Cardiac septum (tissue), 1 donor: Measurements from ENCODE around the gene CACNA2D3. TPM values are rescaled to one million over a fixed set of nuclear protein-coding genes. Genes with fewer than 3 reads are reported as not detected.

Experiments used
- DNase-seq: peaks from one replicate; pipeline ENCODE4 v3.0.0-alpha.2; 2020; ENCODE audit warnings: low spot score
- intact Hi-C: fragments of 100-400 bp; cut with DNase I; formaldehyde crosslinking; loops from one replicate; pipeline ENCODE4 v1.14.0; 2022
- total RNA-seq: library from RNA; stranded (reverse); fragmentation: NEBNext Ultra II Directional; extraction: Animal tissue kit (Norgen Biotek cat#: 25700); gene quantifications from one replicate; pipeline ENCODE4 v1.2.1, GENCODE V29; 2021
- donor health status: DM: no; HTN: no; CAD: no.

Gene CACNA2D3
- total RNA-seq, 1 donor from 2014 or later: 11.3 TPM

- DNase-seq: no peak
- intact Hi-C loops: no loop called here
Observed at GRCh38 chr3:54719914-54720313, 597.6 kb downstream of the CACNA2D3 start.

GRCh38 chr3:54720604-54721003, 598.3 kb downstream of the CACNA2D3 start:
- intact Hi-C loops: no loop called here
- no peak for DNase-seq

- intact Hi-C loops: no loop called here
Observed at GRCh38 chr3:54731732-54732445, 609.5 kb downstream of the CACNA2D3 start.

GRCh38 chr3:54733106-54734006, 611.0 kb downstream of the CACNA2D3 start:
- intact Hi-C loops: no loop called here
- DNase-seq: no peak

More at GRCh38 chr3:54731732-54732445, 609.5 kb downstream of the CACNA2D3 start:
- no peak for DNase-seq

- no peak for DNase-seq
- intact Hi-C loops: no loop called here
Observed at GRCh38 chr3:54736459-54736858, 614.1 kb downstream of the CACNA2D3 start.

DNA sequence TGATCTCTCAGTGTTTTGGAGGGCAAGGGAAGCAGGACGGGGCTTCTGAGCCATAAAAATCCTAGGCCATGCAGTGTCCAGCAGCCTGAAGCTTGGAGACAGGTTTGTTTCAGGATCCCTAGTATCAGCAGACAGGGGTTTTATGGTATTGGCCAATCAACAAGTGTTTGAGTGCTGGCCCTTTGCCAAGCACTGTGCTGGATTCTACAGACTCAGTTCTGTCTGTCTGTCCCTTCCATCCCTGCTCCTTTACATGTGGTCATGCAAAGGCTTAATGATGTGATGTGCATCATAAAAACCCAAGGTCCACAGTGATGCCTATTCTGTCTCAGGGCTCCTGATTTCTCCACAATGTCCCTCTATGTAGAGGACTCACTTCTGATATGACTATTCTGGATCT, 621.4 kb downstream of the CACNA2D3 start:
- no peak for DNase-seq
- intact Hi-C loops: no loop called here

- intact Hi-C loops: no loop called here
- no peak for DNase-seq
Observed at GRCh38 chr3:54744291-54744690, 621.9 kb downstream of the CACNA2D3 start.

DNA sequence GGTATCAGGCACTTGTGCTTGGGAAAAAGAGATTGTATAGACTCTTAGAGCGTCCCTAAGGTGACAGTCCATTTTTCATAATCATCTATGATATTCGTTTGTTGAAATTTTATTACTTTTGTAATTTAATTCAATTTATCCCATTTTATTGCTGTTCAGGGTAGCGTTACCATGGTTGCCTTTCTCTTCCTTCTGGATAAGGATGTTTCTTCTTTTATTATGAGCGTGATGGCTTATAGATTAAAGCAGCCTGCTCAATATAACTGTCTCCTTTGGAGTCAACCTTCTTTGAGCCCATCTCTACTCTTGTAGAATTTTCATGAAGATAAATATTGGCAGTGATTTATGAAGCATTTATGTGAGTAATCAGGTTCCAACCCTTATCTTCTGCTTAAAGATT, 623.5 kb downstream of the CACNA2D3 start:
- intact Hi-C loops: no loop called here
- no peak for DNase-seq

DNA sequence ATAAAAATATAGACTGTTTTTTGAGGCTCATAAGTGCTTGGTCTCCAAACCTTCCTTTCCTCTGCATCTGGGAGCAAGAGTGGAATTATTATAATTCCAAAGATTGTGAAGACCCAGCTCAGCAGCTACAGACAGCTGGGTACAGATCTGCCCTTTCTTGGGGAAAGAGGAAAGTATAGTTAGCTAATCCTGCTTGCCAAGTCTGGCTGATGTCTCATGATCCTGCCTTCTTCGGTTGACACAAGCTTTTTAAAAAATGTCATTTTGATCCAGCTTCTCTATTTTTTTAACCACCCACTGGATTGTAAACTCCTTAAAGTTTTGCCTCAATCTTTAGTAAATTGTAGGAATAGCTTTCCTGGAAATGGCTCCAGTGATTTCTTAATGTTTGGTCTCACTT, 624.4 kb downstream of the CACNA2D3 start:
- no peak for DNase-seq
- intact Hi-C loops: no loop called here

DNA sequence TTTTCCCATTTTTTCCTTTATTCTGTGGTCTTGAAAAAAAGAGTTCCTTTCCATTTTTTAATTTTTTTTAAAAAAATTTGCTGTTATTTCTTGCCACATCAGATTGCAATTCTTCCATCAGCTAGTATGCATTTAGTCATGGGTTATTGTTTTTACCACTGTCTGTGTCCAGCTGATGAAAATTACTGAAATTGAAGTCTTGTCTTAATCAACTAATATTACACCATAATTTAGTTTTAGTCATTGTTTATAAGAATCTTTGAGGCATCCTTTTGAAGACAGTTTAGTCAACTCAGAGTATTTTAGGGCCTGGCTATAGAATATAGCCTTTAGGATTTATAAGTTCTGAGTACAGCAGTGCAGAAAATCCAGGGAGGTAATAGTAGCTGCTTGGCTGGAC, 633.4 kb downstream of the CACNA2D3 start:
- DNase-seq: no peak
- intact Hi-C loops: no loop called here

- intact Hi-C loops: no loop called here
Observed at GRCh38 chr3:54756330-54756731, 634.0 kb downstream of the CACNA2D3 start.

GRCh38 chr3:54758461-54758860, 636.1 kb downstream of the CACNA2D3 start:
- intact Hi-C loops: no loop called here
- no peak for DNase-seq

More at GRCh38 chr3:54756330-54756731, 634.0 kb downstream of the CACNA2D3 start:
- no peak for DNase-seq

DNA sequence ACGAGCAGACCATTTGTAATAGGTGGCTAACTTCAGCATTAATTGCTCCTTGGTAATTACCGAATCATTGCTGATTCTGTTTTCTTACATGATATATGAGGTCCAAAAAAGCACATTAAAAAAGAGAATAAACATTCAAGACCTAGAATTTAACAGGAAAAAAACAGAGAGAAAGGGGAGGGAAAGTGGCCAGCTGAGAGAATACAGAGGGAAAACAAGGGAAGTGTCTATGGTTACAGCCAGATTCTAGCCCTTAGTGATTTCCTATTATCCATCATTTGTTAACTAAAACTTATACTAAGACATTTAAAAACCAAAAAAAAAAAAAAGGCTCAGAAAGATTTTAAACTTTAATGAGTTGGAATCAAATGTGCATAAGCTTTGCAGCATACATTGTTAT, 636.8 kb downstream of the CACNA2D3 start:
- DNase-seq: no peak
- intact Hi-C loops: no loop called here

DNA sequence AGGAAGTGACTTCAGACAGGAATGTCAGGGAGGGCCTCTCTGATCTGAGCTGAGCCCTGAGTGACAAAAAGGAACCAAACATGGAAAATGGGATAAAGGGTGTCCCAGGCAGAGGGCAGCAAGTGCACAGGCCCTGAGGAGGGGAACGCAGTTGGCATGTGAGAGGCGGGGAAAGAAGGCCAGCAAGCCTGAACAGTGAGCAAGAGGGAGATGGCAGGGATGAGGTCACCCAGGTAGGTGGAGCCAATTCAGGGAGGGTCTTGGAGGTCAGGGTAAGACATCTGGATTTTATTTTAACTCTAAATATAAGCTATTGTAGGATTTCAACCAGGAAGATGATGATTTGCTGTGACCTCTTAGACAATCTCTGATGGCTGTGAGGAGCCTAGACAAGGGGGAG, 637.8 kb downstream of the CACNA2D3 start:
- intact Hi-C loops: no loop called here

GRCh38 chr3:54761637-54762036, 639.3 kb downstream of the CACNA2D3 start:
- no peak for DNase-seq
- intact Hi-C loops: no loop called here

More for the DNA sequence above, 637.8 kb downstream of the CACNA2D3 start:
- DNase-seq: no peak

GRCh38 chr3:54764911-54765310, 642.6 kb downstream of the CACNA2D3 start:
- intact Hi-C loops: no loop called here
- DNase-seq: no peak

DNA sequence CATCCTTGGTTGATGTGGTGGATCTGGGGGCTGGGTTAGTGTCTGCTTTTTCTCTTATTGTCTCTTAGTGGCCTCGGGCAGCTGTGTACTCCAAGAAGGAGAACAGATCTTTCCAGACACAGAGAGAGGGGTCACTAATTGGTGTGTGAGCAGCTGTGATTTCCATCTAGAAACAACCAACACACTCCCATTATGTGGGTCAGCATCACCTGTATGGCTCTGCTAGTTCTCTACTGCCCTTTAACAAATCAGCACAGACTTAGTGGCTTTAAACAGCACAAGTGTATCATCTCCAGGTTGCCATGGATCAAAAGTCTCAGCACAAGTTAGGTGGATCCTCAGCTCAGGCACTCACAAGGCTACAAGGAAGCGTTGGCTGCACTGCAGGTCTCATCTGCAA, 648.7 kb downstream of the CACNA2D3 start:
- intact Hi-C loops: no loop called here
- no peak for DNase-seq

- intact Hi-C loops: no loop called here
- DNase-seq: no peak
Observed at GRCh38 chr3:54772051-54772450, 649.7 kb downstream of the CACNA2D3 start.

- no peak for DNase-seq
Observed at GRCh38 chr3:54772746-54773145, 650.4 kb downstream of the CACNA2D3 start.

DNA sequence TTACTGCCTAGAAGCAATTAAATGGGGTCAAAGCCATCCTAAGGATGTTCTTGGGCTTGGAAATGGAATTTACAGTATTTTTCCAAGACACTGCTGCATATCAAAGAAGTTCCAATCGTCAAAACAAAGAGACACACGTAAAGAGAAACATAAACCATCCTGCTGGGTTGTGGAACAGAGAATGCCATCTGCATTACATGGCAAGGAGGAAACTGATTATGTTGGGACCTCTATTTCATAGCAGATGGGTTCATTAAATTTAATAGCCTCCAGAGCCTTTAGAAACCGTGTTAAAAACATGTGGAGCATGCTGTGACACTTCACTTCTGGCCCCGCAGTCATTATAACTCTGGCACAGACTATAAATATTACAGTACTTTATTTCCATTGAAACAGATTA, 650.9 kb downstream of the CACNA2D3 start:
- DNase-seq: no peak
- intact Hi-C loops: no loop called here

More at GRCh38 chr3:54772746-54773145, 650.4 kb downstream of the CACNA2D3 start:
- intact Hi-C loops: no loop called here

- DNase-seq: no peak
- intact Hi-C loops: no loop called here
Observed at GRCh38 chr3:54776601-54777000, 654.2 kb downstream of the CACNA2D3 start.
